Measurements from ENCODE around the gene SPATA9. TPM values are rescaled to one million over a fixed set of nuclear protein-coding genes. Genes with fewer than 3 reads are reported as not detected.

SPATA9 gene
- total and polyA plus RNA-seq, 9 of the 15 experiments (the other 6 are each of a cell fraction or from before 2014, with no cell fraction given) = 0.16 to 5.5 (median 0.39) TPM; not detected in 3

GRCh38 chr5:95712347-95712958 is 29.7 kb upstream of the SPATA9 start (continued):
- no peak for TF ChIP-seq ZNF398 (CRISPR knock-in tag; IDR thresholded peaks at IDR 0.05)
- peak; percentile 85 to 89 for TF ChIP-seq TRIM24 (IDR thresholded peaks at IDR 0.05)
- peak; percentile 76 for TF ChIP-seq MAX (CRISPR knock-in tag; IDR thresholded peaks at IDR 0.05)
- no peak for TF ChIP-seq ETS2 (tag; IDR thresholded peaks at IDR 0.05; ENCODE audit: borderline replicate concordance, poor library complexity, severe bottlenecking)
- peak; percentile 91 for TF ChIP-seq ATF4 (CRISPR knock-in tag; IDR thresholded peaks at IDR 0.05)
- TF ChIP-seq SMAD1 (IDR thresholded peaks at IDR 0.05; ENCODE audit: low read depth, low read length, partially characterized antibody) = peak; percentile 96
- TF ChIP-seq PCBP2 (IDR thresholded peaks at IDR 0.05; ENCODE audit: low read depth, low read length, poor library complexity, severe bottlenecking) = no peak
- TF ChIP-seq HES1 (IDR thresholded peaks at IDR 0.05; ENCODE audit: low read depth) = peak; percentile 75
- TF ChIP-seq ZNF232 (CRISPR knock-in tag; IDR thresholded peaks at IDR 0.05) = no peak
- no peak for TF ChIP-seq SIX5 (IDR thresholded peaks at IDR 0.05; ENCODE audit: borderline replicate concordance in 1 of 2, insufficient read depth in 1 of 2, low read depth in 1 of 2, low read length in 2 of 2)
- TF ChIP-seq RUNX1 (IDR thresholded peaks at IDR 0.05; ENCODE audit: low read depth) = peak; percentile 98
- TF ChIP-seq HIVEP1 (CRISPR knock-in tag; IDR thresholded peaks at IDR 0.05) = 0 out of 2 replicates have a peak, but pooled peaks have one; percentile 49
- peak; percentile 18 to 76; a peak in 2 of 4 replicates for TF ChIP-seq MNT (conservative IDR thresholded peaks at IDR 0.05)
- no peak for TF ChIP-seq SNAPC5 (CRISPR knock-in tag; IDR thresholded peaks at IDR 0.05)
- TF ChIP-seq OTX1 (CRISPR knock-in tag; IDR thresholded peaks at IDR 0.05) = no peak
- no peak for TF ChIP-seq IRF2 (CRISPR knock-in tag; IDR thresholded peaks at IDR 0.05)
- peak; percentile 99 for TF ChIP-seq CBFB (CRISPR knock-in tag; IDR thresholded peaks at IDR 0.05)
- no peak for TF ChIP-seq FOXA3 (CRISPR knock-in tag; conservative IDR thresholded peaks at IDR 0.05 in 1 of 2, IDR thresholded peaks at IDR 0.05 in 1 of 2)
- no peak for TF ChIP-seq ZFP30 (CRISPR knock-in tag; IDR thresholded peaks at IDR 0.05; ENCODE audit: borderline replicate concordance)
- TF ChIP-seq ZNF57 (CRISPR knock-in tag; IDR thresholded peaks at IDR 0.05) = no peak
- TF ChIP-seq FOXA1 (IDR thresholded peaks at IDR 0.05; ENCODE audit: borderline replicate concordance) = no peak
- no peak for TF ChIP-seq RB1 (IDR thresholded peaks at IDR 0.05; ENCODE audit: low read depth)
